K562 (cell line): ENCODE results near the gene SEC14L5. TPM values are rescaled to one million over a fixed set of nuclear protein-coding genes. Genes with fewer than 3 reads are reported as not detected.

Experiments
- ATAC-seq: fragments of 200-7000 bp; cut with Tn5 transposase; 3 replicates; pipeline ENCODE4 v1.9.1; 2020; ENCODE audit warnings: moderate library complexity
- BruUV-seq: library from RNA; stranded (reverse); fragments of 400-500 nt; replicated peaks from 2 replicates; lab custom pipeline; 2021; lab: Mats Ljungman, UMichigan
- CTCF ChIA-PET: fragments of 300-600 bp; formaldehyde crosslinking; extraction: SDS; loops from one replicate; lab custom pipeline; 2021; ENCODE audit warnings: low intra/inter-chr PET ratio; lab: Yijun Ruan, JAX
- POLR2A ChIA-PET: fragments of 300-600, 350-650 bp; sonication (Branson Sonifier 250); formaldehyde crosslinking; extraction: SDS; loops from one replicate; lab custom pipeline; 2021; ENCODE audit warnings: antibody characterized with exemption, inconsistent platforms; lab: Yijun Ruan, JAX
- DNase-seq, 4 experiments: peaks; one replicate each; pipeline versions ENCODE4 v3.0.0 to v3.0.0-alpha.2; 2011 to 2018; ENCODE audit warnings: low spot score in 3 of 4, mixed read lengths in 3 of 4; ENCODE audit errors: extremely low read depth in 1 of 4
- FAIRE-seq: peaks from 2 replicates; lab custom pipeline; 2011; peaks lifted over from hg19 to GRCh38; lab: Jason Lieb, UNC
- H2AFZ ChIP-seq: 2 replicates; pipeline ENCODE4 v1.6.0; 2011; ENCODE audit warnings: low read depth, low read length, control low read depth, inconsistent platforms
- H3K27ac ChIP-seq: fragments of 200-600 bp; 3 replicates; pipeline ENCODE4 v1.8.0; 2011; ENCODE audit warnings: low read depth, mild to moderate bottlenecking, control low read depth, inconsistent platforms, low read length, moderate library complexity, mixed read lengths; ENCODE audit errors: extremely low read depth
- H3K27me3 ChIP-seq, 2 experiments: fragments of 300-600 bp in 1 of 2; 2 replicates in 1 of 2; 3 replicates in 1 of 2; pipeline versions ENCODE4 v1.6.0 to v1.8.0; 2011; ENCODE audit warnings: inconsistent platforms in 2 of 2, low read length in 2 of 2, mild to moderate bottlenecking in 1 of 2, mixed read lengths in 1 of 2, moderate library complexity in 1 of 2; ENCODE audit not compliant: control insufficient read depth in 2 of 2, insufficient read depth in 2 of 2
- H3K36me3 ChIP-seq: fragments of 300-600 bp; 3 replicates; pipeline ENCODE4 v1.8.0; 2011; ENCODE audit warnings: mild to moderate bottlenecking, low read length, inconsistent platforms; ENCODE audit not compliant: control insufficient read depth, insufficient read depth
- H3K4me1 ChIP-seq, 2 experiments: fragments of 200-600 bp in 1 of 2; replicated peaks in 1 of 2; 2 replicates in 1 of 2; 3 replicates in 1 of 2; pipeline versions ENCODE4 v1.5.1 to v1.8.0; 2011; ENCODE audit warnings: inconsistent platforms in 2 of 2, low read length in 2 of 2, mild to moderate bottlenecking in 1 of 2, mixed read lengths in 1 of 2, moderate library complexity in 1 of 2; ENCODE audit not compliant: control insufficient read depth in 2 of 2, insufficient read depth in 2 of 2
- H3K4me2 ChIP-seq: 2 replicates; pipeline ENCODE4 v1.6.1; 2011; ENCODE audit warnings: low read length, control low read depth, inconsistent platforms, mixed read lengths; ENCODE audit not compliant: insufficient read depth
- H3K4me3 ChIP-seq: fragments of 200-600 bp; sonication (generic), shearing (Covaris generic); 2 replicates; pipeline ENCODE4 v1.5.1; 2016; ENCODE audit warnings: control low read depth, inconsistent platforms
- H3K79me2 ChIP-seq: fragments of 200-600 bp; 3 replicates; pipeline ENCODE4 v1.8.0; 2011; ENCODE audit warnings: low read length, inconsistent platforms; ENCODE audit not compliant: control insufficient read depth, insufficient read depth
- H3K9ac ChIP-seq, 2 experiments: 2 replicates each; pipeline versions ENCODE4 v1.6.0 to v1.6.1; 2011; ENCODE audit warnings: low read depth in 2 of 2, low read length in 2 of 2, control low read depth in 1 of 2, inconsistent platforms in 1 of 2, mild to moderate bottlenecking in 1 of 2, mixed read lengths in 1 of 2; ENCODE audit not compliant: insufficient read depth in 1 of 2
- H3K9me1 ChIP-seq: one replicate; pipeline ENCODE4 v1.6.0; 2011; ENCODE audit warnings: inconsistent platforms, mild to moderate bottlenecking, low read length, moderate library complexity; ENCODE audit not compliant: control insufficient read depth, insufficient read depth
- H3K9me3 ChIP-seq: replicated peaks from 2 replicates; pipeline ENCODE4 v1.5.1; 2011; ENCODE audit warnings: low read depth, low read length, inconsistent platforms; ENCODE audit not compliant: control insufficient read depth, insufficient read depth
- H4K20me1 ChIP-seq: replicated peaks from 2 replicates; pipeline ENCODE4 v1.6.1; 2011; ENCODE audit warnings: low read length, inconsistent platforms, mixed read lengths; ENCODE audit not compliant: control insufficient read depth, insufficient read depth
- CCNT2 ChIP-seq: IDR thresholded peaks from 2 replicates; pipeline ENCODE4 v1.6.1; 2011; ENCODE audit warnings: borderline replicate concordance, low read depth, mild to moderate bottlenecking, moderate library complexity, mixed read lengths, low read length; ENCODE audit not compliant: insufficient read length; ENCODE audit errors: extremely low read depth
- ETS1 ChIP-seq: conservative IDR thresholded peaks from 2 replicates; pipeline ENCODE4 v1.6.1; 2011; ENCODE audit warnings: low read depth, mild to moderate bottlenecking, low read length; ENCODE audit not compliant: control insufficient read depth
- HDAC8 ChIP-seq: fragments of 450-650 bp; IDR thresholded peaks from 2 replicates; pipeline ENCODE4 v1.6.1; 2016; ENCODE audit warnings: mild to moderate bottlenecking, missing genetic modification characterization, moderate library complexity, missing compliant biosample characterization
- KDM5B ChIP-seq: fragments of 200-600 bp; sonication (generic); IDR thresholded peaks from 2 replicates; pipeline ENCODE4 v1.6.1; 2012; ENCODE audit warnings: low read depth, mild to moderate bottlenecking, moderate library complexity, low read length, control low read depth, inconsistent platforms; ENCODE audit not compliant: insufficient replicate concordance
- MAFK ChIP-seq: IDR thresholded peaks from 2 replicates; pipeline ENCODE4 v1.6.1; 2011; ENCODE audit warnings: low read length, improper control_type of control experiment
- NFIX ChIP-seq: fragments of 250-450 bp; sonication (Bioruptor Pico); IDR thresholded peaks from 2 replicates; pipeline ENCODE4 v1.4.0; 2020; ENCODE audit warnings: low read depth, mild to moderate bottlenecking, moderate library complexity
- NR3C1 ChIP-seq: sonication (generic); formaldehyde crosslinking; IDR thresholded peaks from 2 replicates; pipeline ENCODE4 v1.8.1; 2022; ENCODE audit warnings: missing genetic modification reagents
- PTRF ChIP-seq: fragments of 450-650 bp; IDR thresholded peaks from 2 replicates; pipeline ENCODE4 v1.6.1; 2016; ENCODE audit warnings: mild to moderate bottlenecking, missing genetic modification characterization, missing compliant biosample characterization
- ZFX ChIP-seq: sonication (generic); formaldehyde crosslinking; IDR thresholded peaks from 2 replicates; pipeline ENCODE4 v1.8.0; 2022; ENCODE audit warnings: mild to moderate bottlenecking, missing genetic modification reagents, moderate library complexity
- ZNF511 ChIP-seq: sonication (generic); formaldehyde crosslinking; IDR thresholded peaks from 2 replicates; pipeline ENCODE4 v1.8.0; 2022; ENCODE audit warnings: mild to moderate bottlenecking, missing genetic modification reagents
- ZNF592 ChIP-seq: fragments of 450-650 bp; IDR thresholded peaks from 2 replicates; pipeline ENCODE4 v1.6.1; 2017; ENCODE audit warnings: antibody characterized with exemption, mild to moderate bottlenecking
- ZNF644 ChIP-seq: fragments of 200-800 bp; sonication (Bioruptor generic); IDR thresholded peaks from 2 replicates; pipeline ENCODE4 v1.6.1; 2016; ENCODE audit warnings: low read depth, missing genetic modification characterization, missing compliant biosample characterization
- WGBS: fragments of 100-300 bp; shearing (Covaris generic); methylation state at CpG from one replicate; pipeline ENCODE4 v1.1.6; 2016; ENCODE audit warnings: low coverage, mixed read lengths; ENCODE audit not compliant: insufficient coverage; ENCODE audit errors: missing lambda C conversion rate; 5-methylcytosine and 5-hydroxymethylcytosine counted together
- in situ Hi-C: fragments of 300-500 bp; cut with MboI; formaldehyde crosslinking; loops from 4 replicates; pipeline ENCODE4 v1.15.0; 2018; ENCODE audit warnings: inconsistent platforms, mixed read lengths
- intact Hi-C: fragments of 100-400 bp; cut with micrococcal nuclease; formaldehyde crosslinking; loops from 2 replicates; pipeline ENCODE4 v1.14.2; 2022
- polyA plus RNA-seq, 8 experiments: library from polyadenylated mRNA; depleted of rRNA in 4 of 8; stranded (reverse) in 5 of 8; unstranded in 3 of 8; fragments of >200 nt; fragmentation: Nextera tagmentation in 2 of 8; fragmentation: Illumina TruSeq in 1 of 8; extraction: Ambion mirVana in 2 of 8; extraction: Trizol in 1 of 8; gene quantifications; 2 replicates each; pipeline versions ENCODE4 v1.2.1 to v1.2.3, GENCODE V29; 2011 to 2014; ENCODE audit warnings: inconsistent platforms in 1 of 8, missing spikeins in 1 of 8
- total RNA-seq, 7 experiments: library from RNA; depleted of rRNA in 6 of 7; stranded (reverse); fragments of >200 nt in 6 of 7; fragmentation: Illumina TruSeq in 2 of 7; extraction: Trizol in 2 of 7; gene quantifications; 2 replicates each; pipeline versions ENCODE4 v1.2.1 to v1.2.3, GENCODE V29; 2011 to 2021; ENCODE audit warnings: low replicate concordance in 1 of 7

Gene SEC14L5
- total and polyA plus RNA-seq, 9 of the 15 experiments (the other 6 are each of a cell fraction or from before 2014, with no cell fraction given): 0.11 TPM; not detected in 8

GRCh38 chr16:4976611-4977145 lies 18.5 kb downstream of the SEC14L5 start:
- Histone ChIP-seq H3K9ac (no peak overlapping the region), H3K9me1 (no peaks in the 10 kb centered on the region), H3K79me2 (no peaks in the 10 kb centered on the region), H3K9me3 (no peaks in the 10 kb centered on the region), H3K36me3 (no peaks in the 10 kb centered on the region), H3K4me2 (no peak overlapping the region), H4K20me1 (0 out of 2 replicates have a peak, but pooled peaks cover 7% of the 10 kb centered on the region), H2AFZ (no peak overlapping the region), H3K27ac (no peak overlapping the region), H3K4me1 (peaks cover 0 to 8% of the 10 kb centered on the region in 2 experiments; a peak in 3 of 5 replicates), H3K4me3 (no peak overlapping the region), H3K27me3 (peaks cover 15 to 28% of the 10 kb centered on the region in 2 experiments; a peak in 3 of 5 replicates)
- in situ Hi-C loops (no loop called here), intact Hi-C loops (no loop called here)
- ChIA-PET POLR2A (no interaction called here), CTCF (no interaction called here)
- WGBS: 21% methylated on average over 5 of the region's 5 CpGs
- BruUV-seq: no TSS peak
- no peak for FAIRE-seq
- no peak for ATAC-seq
- no peak for DNase-seq
- no peak for TF ChIP-seq PTRF
- no peak for TF ChIP-seq ETS1
- no peak for TF ChIP-seq ZNF644 (tag)
- TF ChIP-seq NR3C1 (CRISPR knock-in tag): no peak
- no peak for TF ChIP-seq ZNF592
- TF ChIP-seq KDM5B: no peak
- no peak for TF ChIP-seq MAFK
- no peak for TF ChIP-seq CCNT2
- TF ChIP-seq HDAC8 (tag): no peak
- no peak for TF ChIP-seq NFIX (CRISPR knock-in tag)
- no peak for TF ChIP-seq ZFX (CRISPR knock-in tag)
- TF ChIP-seq ZNF511 (CRISPR knock-in tag): no peak
